GM23338 (cell line): ENCODE data around the gene DNM2. TPM values are rescaled to one million over a fixed set of nuclear protein-coding genes. Genes with fewer than 3 reads are reported as not detected.

Experiments
- ATAC-seq: fragments of 200-7000 bp; cut with Tn5 transposase; 3 replicates; pipeline ENCODE4 v1.9.1; 2020
- DNase-seq: peaks from one replicate; pipeline ENCODE4 v3.0.0-alpha.2; 2015; ENCODE audit warnings: low spot score
- H2AFZ ChIP-seq: fragments of 200-600 bp; sonication (generic); 2 replicates; pipeline ENCODE4 v1.8.0; 2016; ENCODE audit warnings: antibody characterized with exemption, mild to moderate bottlenecking, moderate library complexity
- H3F3A ChIP-seq: fragments of 200-600 bp; sonication (generic); replicated peaks from 2 replicates; pipeline ENCODE4 v1.8.0; 2017; ENCODE audit warnings: antibody characterized with exemption, mixed run types, low read depth
- H3K27ac ChIP-seq: fragments of 200-600 bp; sonication (generic); 2 replicates; pipeline ENCODE4 v1.6.1; 2016; ENCODE audit warnings: low read depth
- H3K27me3 ChIP-seq: fragments of 200-600 bp; sonication (generic); 2 replicates; pipeline ENCODE4 v1.8.0; 2016; ENCODE audit warnings: mild to moderate bottlenecking, mixed run types, moderate library complexity; ENCODE audit not compliant: insufficient read depth
- H3K36me3 ChIP-seq: fragments of 200-600 bp; sonication (generic); 2 replicates; pipeline ENCODE4 v1.8.0; 2016; ENCODE audit warnings: mild to moderate bottlenecking; ENCODE audit not compliant: insufficient read depth
- H3K4me1 ChIP-seq: fragments of 200-600 bp; sonication (generic); 2 replicates; pipeline ENCODE4 v1.8.0; 2016; ENCODE audit warnings: mild to moderate bottlenecking, moderate library complexity; ENCODE audit not compliant: insufficient read depth
- H3K4me2 ChIP-seq: fragments of 200-600 bp; sonication (generic); 2 replicates; pipeline ENCODE4 v1.7.1; 2017; ENCODE audit warnings: mixed run types
- H3K4me3 ChIP-seq: fragments of 200-600 bp; sonication (generic); 2 replicates; pipeline ENCODE4 v1.6.1; 2016; ENCODE audit warnings: mixed run types
- H3K79me2 ChIP-seq: fragments of 200-600 bp; sonication (generic); replicated peaks from 2 replicates; pipeline ENCODE4 v1.8.0; 2017; ENCODE audit warnings: mild to moderate bottlenecking; ENCODE audit not compliant: insufficient read depth
- H3K9me2 ChIP-seq: fragments of 200-600 bp; sonication (generic); 2 replicates; pipeline ENCODE4 v1.8.0; 2017; ENCODE audit not compliant: insufficient read depth
- H4K20me1 ChIP-seq: fragments of 200-600 bp; sonication (generic); replicated peaks from 2 replicates; pipeline ENCODE4 v1.8.0; 2017; ENCODE audit warnings: mild to moderate bottlenecking; ENCODE audit not compliant: insufficient read depth
- H3K27ac Mint-ChIP-seq: 2 replicates; pipeline ENCODE4 v1.8.0; 2020; ENCODE audit warnings: inconsistent platforms, mild to moderate bottlenecking, moderate library complexity, mixed read lengths
- H3K27me3 Mint-ChIP-seq: 3 replicates; pipeline ENCODE4 v1.8.0; 2022; ENCODE audit warnings: low read depth, mild to moderate bottlenecking, moderate library complexity, mixed read lengths, inconsistent platforms; ENCODE audit not compliant: insufficient read depth, poor library complexity
- H3K36me3 Mint-ChIP-seq: 3 replicates; pipeline ENCODE4 v1.8.0; 2021; ENCODE audit warnings: low read depth, mild to moderate bottlenecking, inconsistent platforms, moderate library complexity, mixed read lengths
- H3K4me1 Mint-ChIP-seq: 3 replicates; pipeline ENCODE4 v1.8.0; 2020; ENCODE audit warnings: mild to moderate bottlenecking, inconsistent platforms, mixed read lengths
- H3K4me3 Mint-ChIP-seq: 3 replicates; pipeline ENCODE4 v1.8.0; 2021; ENCODE audit warnings: moderate library complexity, mild to moderate bottlenecking, inconsistent platforms, mixed read lengths
- H3K9me3 Mint-ChIP-seq: 3 replicates; pipeline ENCODE4 v1.8.0; 2020; ENCODE audit warnings: moderate library complexity, mild to moderate bottlenecking, inconsistent platforms, mixed read lengths
- CREB1 ChIP-seq: fragments of 250-450 bp; sonication (Bioruptor Pico); IDR thresholded peaks from 2 replicates; pipeline ENCODE4 v1.5.0; 2020; ENCODE audit warnings: low read depth, mild to moderate bottlenecking, moderate library complexity
- CTCF ChIP-seq, 2 experiments: fragments of 200-600 bp in 1 of 2; sonication (generic) in 1 of 2; conservative IDR thresholded peaks; 2 replicates each; pipeline versions ENCODE4 v1.5.1 to v1.6.1; 2016 to 2017; ENCODE audit warnings: antibody characterized with exemption in 2 of 2, low read depth in 2 of 2, mild to moderate bottlenecking in 2 of 2, moderate library complexity in 1 of 2
- ETS1 ChIP-seq: IDR thresholded peaks from 2 replicates; pipeline ENCODE4 v1.6.1; 2016; ENCODE audit warnings: antibody characterized with exemption
- EZH2 ChIP-seq: fragments of 200-600 bp; sonication (generic); IDR thresholded peaks from one replicate; pipeline ENCODE4 v1.8.0; 2017; ENCODE audit warnings: antibody characterized with exemption, mild to moderate bottlenecking, low read depth; ENCODE audit not compliant: unreplicated experiment
- EZH2phosphoT487 ChIP-seq: fragments of 200-600 bp; sonication (generic); IDR thresholded peaks from one replicate; pipeline ENCODE4 v1.8.1; 2018; ENCODE audit warnings: antibody characterized with exemption; ENCODE audit not compliant: unreplicated experiment
- JUNB ChIP-seq: IDR thresholded peaks from one replicate; pipeline ENCODE4 v1.6.1; 2016; ENCODE audit warnings: antibody characterized with exemption; ENCODE audit not compliant: unreplicated experiment
- NANOG ChIP-seq: IDR thresholded peaks from 2 replicates; pipeline ENCODE4 v1.6.1; 2016; ENCODE audit warnings: antibody characterized with exemption, borderline replicate concordance
- POLR2AphosphoS5 ChIP-seq: IDR thresholded peaks from 2 replicates; pipeline ENCODE4 v1.6.1; 2016; ENCODE audit warnings: antibody characterized with exemption, low read depth
- REST ChIP-seq: IDR thresholded peaks from one replicate; pipeline ENCODE4 v1.6.1; 2018; ENCODE audit warnings: antibody characterized with exemption; ENCODE audit not compliant: unreplicated experiment
- STAT1 ChIP-seq: IDR thresholded peaks from one replicate; pipeline ENCODE4 v1.6.1; 2016; ENCODE audit warnings: antibody characterized with exemption; ENCODE audit not compliant: unreplicated experiment
- ZNF114 ChIP-seq: fragments of 250-450 bp; sonication (Bioruptor Pico); IDR thresholded peaks from 2 replicates; pipeline ENCODE4 v1.5.0; 2020; ENCODE audit warnings: mild to moderate bottlenecking, moderate library complexity
- ZNF331 ChIP-seq: fragments of 250-450 bp; sonication (Bioruptor Pico); IDR thresholded peaks from 2 replicates; pipeline ENCODE4 v1.5.0; 2020; ENCODE audit warnings: low read depth, mild to moderate bottlenecking, moderate library complexity
- ZNF462 ChIP-seq: fragments of 250-450 bp; sonication (Bioruptor Pico); IDR thresholded peaks from 2 replicates; pipeline ENCODE4 v1.5.0; 2020; ENCODE audit warnings: mild to moderate bottlenecking, moderate library complexity
- polyA plus RNA-seq: library from polyadenylated mRNA; unstranded; fragments of >200 nt; fragmentation: Nextera tagmentation; extraction: Ambion mirVana; gene quantifications from 2 replicates; pipeline ENCODE4 v1.2.1, GENCODE V29; 2016
- total RNA-seq: library from RNA; depleted of rRNA; stranded (reverse); fragments of >200 nt; shearing (Covaris generic); gene quantifications from 2 replicates; pipeline ENCODE4 v1.2.3, GENCODE V29; 2014

Gene DNM2
- total and polyA plus RNA-seq, 2 experiments from 2014 or later: 40.7 to 138 TPM

- Mint-ChIP-seq H3K27me3 (peaks cover 9% of the 10 kb centered on the region), H3K27ac (no peak overlapping the region)
These were observed 10.9 kb upstream of the DNM2 start for GRCh38 chr19:10706990-10707389.

More at GRCh38 chr19:10706990-10707389, 10.9 kb upstream of the DNM2 start:
- Histone ChIP-seq H3K27ac (no peak overlapping the region), H3K4me3 (no peak overlapping the region), H4K20me1 (no peaks in the 10 kb centered on the region), H3K4me2 (no peak overlapping the region), H3K27me3 (no peaks in the 10 kb centered on the region), H2AFZ (no peak overlapping the region), H3K9me2 (no peaks in the 10 kb centered on the region), H3K4me1 (no peaks in the 10 kb centered on the region), H3K36me3 (no peaks in the 10 kb centered on the region), H3F3A (peaks cover 8% of the 10 kb centered on the region), H3K79me2 (0 out of 2 replicates have a peak, but pooled peaks cover 4% of the 10 kb centered on the region)
- Mint-ChIP-seq H3K4me1 (peaks cover 6% of the 10 kb centered on the region), H3K9me3 (no peaks in the 10 kb centered on the region), H3K4me3 (no peak overlapping the region; the same call in 2 of the 3 replicates), H3K36me3 (peaks cover 15% of the 10 kb centered on the region; the same call in 2 of the 3 replicates)
- TF ChIP-seq CTCF (conservative IDR thresholded peaks at IDR 0.05; ENCODE audit: low read depth in 2 of 2) (no peak), NANOG (no peak), STAT1 (no peak), POLR2AphosphoS5 (no peak), ZNF331 (no peak), EZH2phosphoT487 (no peak), ZNF114 (CRISPR knock-in tag) (no peak), JUNB (no peak), EZH2 (no peak), ZNF462 (CRISPR knock-in tag) (no peak), ETS1 (no peak), CREB1 (CRISPR knock-in tag) (no peak), REST (no peak)
- DNase-seq: no peak
- no peak for ATAC-seq
